Pancreas (tissue), 10 donors: ENCODE data around the gene IGSF21. TPM values are rescaled to one million over a fixed set of nuclear protein-coding genes. Genes with fewer than 3 reads are reported as not detected.

Experiments
- ATAC-seq, 4 donors: fragments of 200-7000 bp; cut with Tn5 transposase; one replicate each; pipeline versions ENCODE4 v1.8.0 to v1.9.1; 2020; ENCODE audit warnings: mild to moderate bottlenecking in 4 of 4, moderate library complexity in 4 of 4
- DNase-seq, 6 donors: peaks; one replicate each; pipeline ENCODE4 v3.0.0-alpha.2; 2020
- FAIRE-seq: peaks from 2 replicates; lab custom pipeline; 2012; peaks lifted over from hg19 to GRCh38; lab: Jason Lieb, UNC
- H3K27ac ChIP-seq, 4 donors: fragments of 200-600 bp; sonication (generic); 1 replicate in 3 of 4; 2 replicates in 1 of 4; pipeline versions ENCODE4 v1.5.0 to v1.8.0; 2020
- H3K27me3 ChIP-seq, 4 donors: fragments of 200-600 bp; one replicate each; pipeline ENCODE4 v1.8.0; 2021
- H3K36me3 ChIP-seq, 3 donors: fragments of 200-600 bp; sonication (generic) in 1 of 3; one replicate each; pipeline versions ENCODE4 v1.5.0 to v1.8.0; 2020 to 2021
- H3K4me1 ChIP-seq, 3 donors: fragments of 200-600 bp; one replicate each; pipeline ENCODE4 v1.8.0; 2021
- H3K4me3 ChIP-seq, 4 donors: fragments of 200-600 bp; sonication (generic) in 2 of 4; one replicate each; pipeline versions ENCODE4 v1.5.0 to v1.8.0; 2020 to 2021
- H3K9me3 ChIP-seq, 4 donors: fragments of 200-600 bp; one replicate each; pipeline ENCODE4 v1.8.0; 2021
- CTCF ChIP-seq, 4 donors: fragments of 200-600 bp; sonication (generic) in 3 of 4; IDR thresholded peaks; one replicate each; pipeline versions ENCODE4 v1.5.0 to v1.8.0; 2021; ENCODE audit warnings: antibody characterized with exemption in 4 of 4
- WGBS, 2 donors: extraction: QIAGEN DNeasy Blood & Tissue Kit; methylation state at CpG; one replicate each; pipeline ENCODE4 v1.1.7; 2013; 5-methylcytosine and 5-hydroxymethylcytosine counted together
- intact Hi-C, 3 donors: fragments of 100-400 bp; cut with DNase I; formaldehyde crosslinking; loops; one replicate each; pipeline versions ENCODE4 v1.11.1 to v1.14.2; 2022
- polyA plus RNA-seq, 2 donors: library from polyadenylated mRNA; stranded (reverse); fragments of 200-250 nt; gene quantifications; one replicate each; pipeline ENCODE4 v1.2.3, GENCODE V29; 2013
- total RNA-seq, 6 donors: library from RNA; stranded (reverse); fragmentation: NEBNext Ultra II Directional in 4 of 6; extraction: Animal tissue kit (Norgen Biotek cat#: 25700) in 4 of 6; gene quantifications; one replicate each; pipeline versions ENCODE4 v1.2.1 to v1.2.4, GENCODE V29; 2021 to 2023
- donor health status: healthy with polysubstance abuse.
- donor health status: DM: no; HTN: no; CAD: no; lungs with moderate emphysema.
- donor health status: DM: no; HTN: no; CAD: no.
- donor health status: control.
- donor health status: control.
- donor health status: Bipolar disorder and iron deficiency.
- donor health status: DM: yes; HTN: yes; CAD: no.
- donor health status: DM: no; HTN: no; CAD: no.
- donor health status: DM: no; HTN: no; CAD: no.
- donor health status: DM: yes; HTN: yes; CAD: no.

The IGSF21 gene
- total and polyA plus RNA-seq, 8 donors = 0.28 to 1.3 (median 0.92) TPM; not detected in 1

- WGBS, 2 donors = 74 to 75% methylated on average over 11 of the region's 11 CpGs
- ATAC-seq = no peak
Measured at GRCh38 chr1:18073066-18073642, 34.4 kb upstream of the IGSF21 start.

GRCh38 chr1:18077657-18078215 is 29.9 kb upstream of the IGSF21 start:
- Histone ChIP-seq H3K36me3 (no peaks in the 10 kb centered on the region), H3K9me3 (no peaks in the 10 kb centered on the region), H3K4me3 (no peak overlapping the region), H3K4me1 (no peaks in the 10 kb centered on the region), H3K27me3 (no peaks in the 10 kb centered on the region), H3K27ac (no peak overlapping the region)
- intact Hi-C loops = no loop called here
- no peak for TF ChIP-seq CTCF (IDR thresholded peaks at IDR 0.05)
- DNase-seq (no peak), FAIRE-seq (no peak), ATAC-seq (no peak)
- 38 to 43% methylated on average over 7 of the region's 7 CpGs for WGBS, 2 donors

More at GRCh38 chr1:18073066-18073642, 34.4 kb upstream of the IGSF21 start:
- H3K27me3 ChIP-seq = no peaks in the 10 kb centered on the region
- no peaks in the 10 kb centered on the region for H3K4me1 ChIP-seq
- H3K27ac ChIP-seq = no peak overlapping the region
- H3K9me3 ChIP-seq = no peaks in the 10 kb centered on the region
- no peak overlapping the region for H3K4me3 ChIP-seq
- intact Hi-C loops = no loop called here
- no peak for DNase-seq
- FAIRE-seq = no peak
- no peak for TF ChIP-seq CTCF (IDR thresholded peaks at IDR 0.05)
- H3K36me3 ChIP-seq = no peaks in the 10 kb centered on the region

GRCh38 chr1:18079941-18080735 is 27.5 kb upstream of the IGSF21 start:
- Histone ChIP-seq H3K27ac (no peak overlapping the region), H3K27me3 (no peaks in the 10 kb centered on the region), H3K4me1 (no peaks in the 10 kb centered on the region), H3K9me3 (no peaks in the 10 kb centered on the region), H3K36me3 (no peaks in the 10 kb centered on the region), H3K4me3 (no peak overlapping the region)
- no peak for FAIRE-seq
- 66 to 73% methylated on average over 31 of the region's 31 CpGs for WGBS, 2 donors
- intact Hi-C loops = no loop called here
- no peak for ATAC-seq
- DNase-seq = no peak
- no peak for TF ChIP-seq CTCF (IDR thresholded peaks at IDR 0.05)

GRCh38 chr1:18085387-18086074 is 22.1 kb upstream of the IGSF21 start:
- FAIRE-seq = no peak
- 64 to 75% methylated on average over 5 of the region's 5 CpGs for WGBS, 2 donors
- TF ChIP-seq CTCF (IDR thresholded peaks at IDR 0.05) = no peak

More at GRCh38 chr1:18085387-18086074, 22.1 kb upstream of the IGSF21 start:
- no peak overlapping the region for H3K27ac ChIP-seq
- H3K36me3 ChIP-seq = no peaks in the 10 kb centered on the region
- intact Hi-C loops = no loop called here
- ATAC-seq = no peak
- no peaks in the 10 kb centered on the region for H3K4me1 ChIP-seq
- no peaks in the 10 kb centered on the region for H3K9me3 ChIP-seq
- no peaks in the 10 kb centered on the region for H3K27me3 ChIP-seq
- no peak for DNase-seq
- H3K4me3 ChIP-seq = no peak overlapping the region
